Measurements from ENCODE around the gene CELSR1.

The CELSR1 gene

DNA sequence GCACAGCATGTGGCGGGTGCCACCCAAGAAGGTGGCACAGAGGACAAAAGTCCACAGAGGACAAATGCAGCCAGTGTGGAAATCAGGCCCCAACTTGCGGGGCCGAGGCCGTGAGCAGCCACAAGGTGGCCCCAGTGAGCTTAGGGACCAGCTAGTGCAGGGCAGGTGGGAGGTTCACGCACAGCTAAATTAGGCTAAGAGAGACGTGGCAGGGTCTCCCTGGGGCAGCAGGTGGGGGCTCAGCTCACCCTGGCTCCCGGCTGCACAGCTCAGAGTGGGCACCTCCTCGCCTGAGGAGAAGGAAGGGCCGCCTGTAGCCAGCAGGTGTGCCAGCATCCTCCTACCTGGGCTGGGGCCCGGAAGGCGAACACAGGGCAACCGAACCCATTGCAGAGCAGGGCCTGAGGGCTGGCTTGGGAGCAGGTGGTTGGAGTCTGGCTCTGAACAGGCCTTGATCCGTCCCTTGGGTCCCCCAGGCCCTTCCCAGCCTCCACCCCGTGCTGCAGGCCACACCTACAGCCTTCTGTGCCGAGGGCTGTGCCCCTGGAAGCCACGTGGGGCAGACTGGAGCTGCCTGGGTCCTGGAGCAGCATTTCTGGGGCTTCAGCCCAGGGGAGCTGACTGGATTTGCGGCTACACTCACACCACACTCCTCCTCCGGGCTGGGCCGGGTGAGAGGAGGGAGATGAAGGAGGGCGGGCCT is 26.1 kb upstream of the CELSR1 start:
- Histone ChIP-seq H3K4me3 (ENCODE audit: low read length) (no peak overlapping the region), H3K27ac (ENCODE audit: low read length) (no peak overlapping the region), H3K9me3 (ENCODE audit: control insufficient read depth, insufficient read depth, low read length) (no peaks in the 10 kb centered on the region), H3K4me1 (ENCODE audit: control insufficient read depth, insufficient read depth, low read length) (peaks cover 3% of the 10 kb centered on the region; the same call in 1 of the 2 replicates), H3K36me3 (ENCODE audit: control insufficient read depth, insufficient read depth, low read length) (no peaks in the 10 kb centered on the region), H3K27me3 (ENCODE audit: control insufficient read depth, insufficient read depth, low read length) (no peaks in the 10 kb centered on the region)
- no peak for DNase-seq (ENCODE audit: low read depth, low spot score)
- no CpG with 5 or more reads among the region's 20 CpGs for WGBS (ENCODE audit: insufficient coverage, insufficient read length)

DNA sequence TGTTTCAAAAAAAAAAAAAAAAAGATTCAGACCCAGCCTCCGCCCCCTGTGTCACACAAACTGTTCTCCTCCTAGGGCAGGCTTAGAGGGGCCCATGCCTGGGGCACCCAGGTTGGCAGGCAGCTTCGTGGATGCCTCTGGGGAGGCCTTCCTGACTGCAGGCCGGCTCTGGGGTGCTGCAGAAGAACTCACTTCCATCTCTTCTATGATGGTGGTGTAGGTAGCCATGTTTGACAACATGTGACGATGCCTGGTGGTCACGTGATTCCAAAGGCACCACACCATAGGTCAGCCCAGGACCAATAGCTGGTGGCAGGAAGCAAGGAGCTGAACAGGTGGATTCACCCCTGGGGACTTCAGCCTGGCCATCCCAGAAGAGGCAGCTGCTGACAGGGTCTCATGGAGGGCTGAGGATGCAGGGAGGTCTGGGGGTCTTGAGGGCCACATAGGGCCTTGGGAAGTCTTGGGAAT is 24.1 kb upstream of the CELSR1 start:
- Histone ChIP-seq H3K27me3 (ENCODE audit: control insufficient read depth, insufficient read depth, low read length) (no peaks in the 10 kb centered on the region), H3K4me1 (ENCODE audit: control insufficient read depth, insufficient read depth, low read length) (peaks cover 3% of the 10 kb centered on the region; the same call in 1 of the 2 replicates), H3K9me3 (ENCODE audit: control insufficient read depth, insufficient read depth, low read length) (no peaks in the 10 kb centered on the region), H3K27ac (ENCODE audit: low read length) (no peak overlapping the region), H3K36me3 (ENCODE audit: control insufficient read depth, insufficient read depth, low read length) (no peaks in the 10 kb centered on the region), H3K4me3 (ENCODE audit: low read length) (no peak overlapping the region)
- no peak for DNase-seq (ENCODE audit: low read depth, low spot score)
- no CpG with 5 or more reads among the region's 5 CpGs for whole genome bisulfite sequencing (ENCODE audit: insufficient coverage, insufficient read length)

DNA sequence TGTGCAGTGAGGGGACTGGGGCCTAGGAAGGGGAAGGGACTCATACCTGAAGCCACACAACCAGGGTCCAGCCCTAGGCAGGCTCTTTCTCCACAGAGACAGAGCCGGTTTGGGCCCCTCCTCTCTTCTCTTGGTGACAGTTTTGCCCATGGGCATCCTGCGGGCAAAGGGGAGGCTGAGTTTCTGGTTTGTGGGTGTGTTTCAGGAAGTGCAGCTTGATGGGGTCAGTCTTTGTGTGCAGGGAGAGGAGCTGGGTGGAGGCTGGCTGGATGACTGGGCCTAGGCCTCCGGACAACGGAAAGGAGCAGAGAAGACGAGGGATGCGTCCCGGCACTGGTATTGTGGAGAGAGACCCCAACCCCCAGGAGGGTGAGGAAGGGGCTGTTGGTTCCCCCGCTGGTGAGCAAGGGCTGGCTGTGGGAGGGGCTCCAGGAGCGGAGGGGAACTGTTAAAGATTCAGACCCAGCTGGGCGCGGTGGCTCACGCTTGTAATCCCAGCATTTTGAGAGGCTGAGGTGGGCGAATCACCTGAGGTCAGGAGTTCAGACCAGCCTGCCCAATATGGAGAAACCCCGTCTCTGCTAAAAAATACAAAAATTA is 23.4 kb upstream of the CELSR1 start:
- Histone ChIP-seq H3K27me3 (ENCODE audit: control insufficient read depth, insufficient read depth, low read length) (no peaks in the 10 kb centered on the region), H3K27ac (ENCODE audit: low read length) (no peak overlapping the region), H3K36me3 (ENCODE audit: control insufficient read depth, insufficient read depth, low read length) (no peaks in the 10 kb centered on the region), H3K4me3 (ENCODE audit: low read length) (no peak overlapping the region), H3K4me1 (ENCODE audit: control insufficient read depth, insufficient read depth, low read length) (peaks cover 3% of the 10 kb centered on the region; the same call in 1 of the 2 replicates), H3K9me3 (ENCODE audit: control insufficient read depth, insufficient read depth, low read length) (no peaks in the 10 kb centered on the region)
- DNase-seq (ENCODE audit: low read depth, low spot score), result no peak
- no CpG with 5 or more reads among the region's 14 CpGs for WGBS (ENCODE audit: insufficient coverage, insufficient read length)

DNA sequence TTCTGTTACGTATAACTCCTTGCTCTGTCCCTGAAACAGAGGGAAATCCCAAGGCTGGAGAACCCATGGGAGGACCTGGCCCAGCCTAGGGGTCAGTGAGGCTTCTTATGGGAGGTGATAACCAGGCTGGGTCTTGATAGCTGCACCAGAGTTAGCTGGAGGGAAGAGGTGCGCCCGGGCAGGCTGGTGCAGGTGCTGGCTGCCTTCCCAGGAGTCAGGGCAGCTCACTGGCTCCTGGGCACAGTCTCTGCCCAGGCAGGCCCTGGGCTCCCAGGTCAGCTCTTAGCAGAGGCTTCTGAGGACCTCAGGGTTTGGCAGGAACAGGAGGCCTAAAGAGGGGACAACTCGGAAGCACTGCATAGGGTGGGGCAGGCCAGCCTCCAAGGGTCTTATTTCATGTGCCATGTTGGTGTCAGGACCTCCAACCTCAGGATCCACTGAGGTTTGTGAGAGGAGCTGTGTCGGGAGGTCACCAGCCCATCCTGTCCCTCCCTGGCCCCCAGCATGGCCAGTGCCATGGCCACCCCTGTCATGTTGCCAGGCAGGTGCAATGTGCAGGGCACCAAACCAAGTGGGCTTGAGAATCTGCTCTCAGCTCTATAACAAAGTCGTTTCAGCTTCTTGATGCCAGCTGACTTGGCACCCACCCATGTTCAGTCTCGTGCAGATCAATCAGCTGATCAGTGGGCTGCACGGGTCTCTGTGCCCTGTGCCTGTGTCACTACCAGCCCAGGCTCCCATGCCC is 20.5 kb upstream of the CELSR1 start:
- Histone ChIP-seq H3K36me3 (ENCODE audit: control insufficient read depth, insufficient read depth, low read length) (no peaks in the 10 kb centered on the region), H3K4me1 (ENCODE audit: control insufficient read depth, insufficient read depth, low read length) (no peaks in the 10 kb centered on the region), H3K4me3 (ENCODE audit: low read length) (no peak overlapping the region), H3K9me3 (ENCODE audit: control insufficient read depth, insufficient read depth, low read length) (no peaks in the 10 kb centered on the region), H3K27ac (ENCODE audit: low read length) (no peak overlapping the region), H3K27me3 (ENCODE audit: control insufficient read depth, insufficient read depth, low read length) (no peaks in the 10 kb centered on the region)
- WGBS (ENCODE audit: insufficient coverage, insufficient read length), result no CpG with 5 or more reads among the region's 8 CpGs
- no peak for DNase-seq (ENCODE audit: low read depth, low spot score)

DNA sequence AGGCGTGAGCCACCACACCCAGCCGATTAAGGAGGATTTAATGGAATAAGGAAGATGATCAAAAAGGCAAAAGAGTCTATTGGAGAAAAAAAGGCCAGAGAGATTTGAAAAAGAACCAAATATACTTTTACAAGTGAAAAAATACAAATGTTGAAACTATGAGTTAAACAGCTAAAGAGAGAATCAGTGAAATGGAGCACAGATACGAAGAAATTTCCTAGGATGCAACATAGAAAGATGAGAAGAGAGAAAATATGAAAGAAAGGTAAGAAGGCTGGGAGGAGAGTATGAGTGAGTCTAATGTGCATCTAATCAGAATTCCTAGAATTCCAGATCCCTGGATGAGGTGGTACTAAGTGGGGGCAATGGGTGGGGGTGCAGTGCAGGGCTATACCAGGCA is 19.4 kb upstream of the CELSR1 start:
- no peaks in the 10 kb centered on the region for H3K27me3 ChIP-seq (ENCODE audit: control insufficient read depth, insufficient read depth, low read length)
- no peak overlapping the region for H3K4me3 ChIP-seq (ENCODE audit: low read length)
- H3K36me3 ChIP-seq (ENCODE audit: control insufficient read depth, insufficient read depth, low read length), result no peaks in the 10 kb centered on the region
- H3K4me1 ChIP-seq (ENCODE audit: control insufficient read depth, insufficient read depth, low read length), result no peaks in the 10 kb centered on the region
- no peak overlapping the region for H3K27ac ChIP-seq (ENCODE audit: low read length)
- WGBS (ENCODE audit: insufficient coverage, insufficient read length), result no CpG with 5 or more reads among the region's 3 CpGs
- no peaks in the 10 kb centered on the region for H3K9me3 ChIP-seq (ENCODE audit: control insufficient read depth, insufficient read depth, low read length)
- DNase-seq (ENCODE audit: low read depth, low spot score), result no peak

DNA sequence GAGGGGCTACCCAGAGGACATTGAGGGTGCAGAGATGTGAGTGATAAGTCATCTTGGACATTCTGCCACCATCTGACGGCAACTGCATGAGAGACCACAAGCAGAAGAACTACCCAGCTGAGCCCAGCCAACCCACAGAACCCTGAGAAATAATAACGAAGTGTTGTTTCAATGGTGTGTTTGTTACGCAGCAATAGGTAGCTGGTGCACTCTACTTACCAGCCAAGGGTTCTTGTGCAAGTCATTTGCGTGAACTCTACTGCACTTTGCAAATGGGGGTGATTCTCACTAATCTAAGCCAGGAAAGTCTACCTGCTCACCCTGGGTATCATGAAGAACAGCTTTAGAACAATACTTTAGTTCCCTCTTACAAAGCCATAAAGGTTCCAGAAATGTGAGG is 15.8 kb upstream of the CELSR1 start:
- no peak for DNase-seq (ENCODE audit: low read depth, low spot score)
- no peak overlapping the region for H3K27ac ChIP-seq (ENCODE audit: low read length)
- H3K36me3 ChIP-seq (ENCODE audit: control insufficient read depth, insufficient read depth, low read length), result no peaks in the 10 kb centered on the region
- no peak overlapping the region for H3K4me3 ChIP-seq (ENCODE audit: low read length)
- H3K9me3 ChIP-seq (ENCODE audit: control insufficient read depth, insufficient read depth, low read length), result no peaks in the 10 kb centered on the region
- no CpG with 5 or more reads among the region's 4 CpGs for WGBS (ENCODE audit: insufficient coverage, insufficient read length)
- no peaks in the 10 kb centered on the region for H3K27me3 ChIP-seq (ENCODE audit: control insufficient read depth, insufficient read depth, low read length)
- H3K4me1 ChIP-seq (ENCODE audit: control insufficient read depth, insufficient read depth, low read length), result no peaks in the 10 kb centered on the region

DNA sequence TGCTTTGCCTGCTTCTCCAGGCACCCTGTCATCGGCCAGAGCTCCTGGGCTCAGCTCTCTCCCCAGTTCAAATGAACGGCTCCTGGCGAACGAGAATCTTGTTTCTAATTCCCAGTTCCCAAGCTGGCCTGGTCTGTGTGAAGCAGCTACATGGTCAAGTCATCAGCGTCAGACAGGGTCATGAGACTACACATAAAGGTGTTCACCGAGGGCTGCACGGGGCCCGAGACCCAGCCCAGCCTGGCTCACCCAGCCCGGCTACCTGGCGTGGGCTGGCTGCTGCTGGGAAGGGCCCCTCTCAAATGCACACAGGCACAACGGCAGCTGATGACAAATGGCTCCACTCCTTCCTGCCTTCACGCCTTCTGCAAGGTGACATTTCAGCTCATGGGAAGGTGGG is 14.6 kb upstream of the CELSR1 start:
- H3K27ac ChIP-seq (ENCODE audit: low read length), result no peak overlapping the region
- H3K36me3 ChIP-seq (ENCODE audit: control insufficient read depth, insufficient read depth, low read length), result no peaks in the 10 kb centered on the region
- no peaks in the 10 kb centered on the region for H3K9me3 ChIP-seq (ENCODE audit: control insufficient read depth, insufficient read depth, low read length)
- WGBS (ENCODE audit: insufficient coverage, insufficient read length), result no CpG with 5 or more reads among the region's 12 CpGs
- no peak for DNase-seq (ENCODE audit: low read depth, low spot score)
- H3K4me3 ChIP-seq (ENCODE audit: low read length), result no peak overlapping the region
- no peaks in the 10 kb centered on the region for H3K27me3 ChIP-seq (ENCODE audit: control insufficient read depth, insufficient read depth, low read length)
- H3K4me1 ChIP-seq (ENCODE audit: control insufficient read depth, insufficient read depth, low read length), result no peaks in the 10 kb centered on the region

DNA sequence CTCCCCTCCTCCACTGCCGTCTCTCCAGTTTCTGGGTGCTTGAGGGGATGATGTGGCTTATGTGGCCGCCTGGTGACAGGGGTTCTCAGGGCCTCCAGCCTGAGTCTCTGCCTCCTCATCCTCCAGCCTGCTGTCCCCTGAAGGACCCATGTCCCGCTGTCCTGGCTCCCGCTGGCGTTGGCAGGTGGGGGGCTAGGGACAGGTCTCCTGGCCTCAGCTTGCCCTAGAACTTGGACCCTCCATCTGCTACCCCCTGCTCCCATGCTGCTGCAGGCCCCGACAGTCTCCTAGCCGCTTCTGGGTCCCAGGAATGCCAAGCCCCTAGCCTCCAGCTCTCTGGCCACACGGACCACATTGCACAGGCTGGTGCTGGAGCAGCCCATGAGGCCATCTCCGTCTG is 13.9 kb upstream of the CELSR1 start:
- no peak overlapping the region for H3K27ac ChIP-seq (ENCODE audit: low read length)
- WGBS (ENCODE audit: insufficient coverage, insufficient read length), result no CpG with 5 or more reads among the region's 9 CpGs
- no peaks in the 10 kb centered on the region for H3K36me3 ChIP-seq (ENCODE audit: control insufficient read depth, insufficient read depth, low read length)
- H3K9me3 ChIP-seq (ENCODE audit: control insufficient read depth, insufficient read depth, low read length), result no peaks in the 10 kb centered on the region
- H3K27me3 ChIP-seq (ENCODE audit: control insufficient read depth, insufficient read depth, low read length), result no peaks in the 10 kb centered on the region
- no peak overlapping the region for H3K4me3 ChIP-seq (ENCODE audit: low read length)
- no peaks in the 10 kb centered on the region for H3K4me1 ChIP-seq (ENCODE audit: control insufficient read depth, insufficient read depth, low read length)
- no peak for DNase-seq (ENCODE audit: low read depth, low spot score)

- Histone ChIP-seq H3K27ac (ENCODE audit: low read length) (no peak overlapping the region), H3K4me1 (ENCODE audit: control insufficient read depth, insufficient read depth, low read length) (no peaks in the 10 kb centered on the region), H3K27me3 (ENCODE audit: control insufficient read depth, insufficient read depth, low read length) (no peaks in the 10 kb centered on the region), H3K36me3 (ENCODE audit: control insufficient read depth, insufficient read depth, low read length) (no peaks in the 10 kb centered on the region), H3K4me3 (ENCODE audit: low read length) (no peak overlapping the region), H3K9me3 (ENCODE audit: control insufficient read depth, insufficient read depth, low read length) (no peaks in the 10 kb centered on the region)
- no CpG with 5 or more reads among the region's 17 CpGs for WGBS (ENCODE audit: insufficient coverage, insufficient read length)
- no peak for DNase-seq (ENCODE audit: low read depth, low spot score)
These were observed 12.7 kb upstream of the CELSR1 start for GRCh38 chr22:46549971-46550641.

GRCh38 chr22:46549563-46549840 is 12.1 kb upstream of the CELSR1 start:
- Histone ChIP-seq H3K9me3 (ENCODE audit: control insufficient read depth, insufficient read depth, low read length) (no peaks in the 10 kb centered on the region), H3K4me3 (ENCODE audit: low read length) (no peak overlapping the region), H3K27me3 (ENCODE audit: control insufficient read depth, insufficient read depth, low read length) (no peaks in the 10 kb centered on the region), H3K4me1 (ENCODE audit: control insufficient read depth, insufficient read depth, low read length) (no peaks in the 10 kb centered on the region), H3K36me3 (ENCODE audit: control insufficient read depth, insufficient read depth, low read length) (no peaks in the 10 kb centered on the region), H3K27ac (ENCODE audit: low read length) (no peak overlapping the region)
- WGBS (ENCODE audit: insufficient coverage, insufficient read length), result no CpG with 5 or more reads among the region's 4 CpGs
- no peak for DNase-seq (ENCODE audit: low read depth, low spot score)
